GM19463 (cell line): ENCODE results near the gene OR4C13.
"Not testable (repeated sequence)": the region's sequence is repeated elsewhere in the genome, so short reads cannot be mapped to it uniquely, and the experiment has no call there.

ENCODE experiments used
- ATAC-seq: cut with Tn5 transposase; IDR thresholded peaks from one replicate; pipeline ENCODE4 v1.9.1; 2021; ENCODE audit warnings: mild to moderate bottlenecking, moderate library complexity; ENCODE audit not compliant: unreplicated experiment

Gene OR4C13

DNA sequence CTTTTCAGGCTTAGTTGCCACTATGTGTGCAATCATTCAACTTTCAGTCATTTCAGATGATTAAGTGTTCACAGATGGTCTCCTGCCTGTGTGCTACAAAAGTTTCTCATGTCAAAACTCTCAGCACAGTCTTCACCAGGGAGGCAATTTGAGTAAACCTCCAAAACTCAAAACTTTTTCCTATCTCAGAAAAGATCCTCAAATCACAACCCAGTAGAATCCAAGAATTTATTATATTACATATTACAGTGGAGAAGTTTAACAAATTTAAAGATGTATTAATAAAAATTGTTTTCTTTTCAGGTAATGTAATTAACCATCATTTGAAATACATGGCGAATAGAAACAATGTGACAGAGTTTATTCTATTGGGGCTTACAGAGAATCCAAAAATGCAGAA, at the start of gene OR4C13:
OR4C13 (plus strand) TSS at position 301 of the 400 bp plus-strand sequence; CDS start at position 333, 32 bp downstream.
- ATAC-seq = no peak

- ATAC-seq = not testable (repeated sequence)
These were observed 40.7 kb upstream of the OR4C13 start for GRCh38 chr11:49911516-49911915.

DNA sequence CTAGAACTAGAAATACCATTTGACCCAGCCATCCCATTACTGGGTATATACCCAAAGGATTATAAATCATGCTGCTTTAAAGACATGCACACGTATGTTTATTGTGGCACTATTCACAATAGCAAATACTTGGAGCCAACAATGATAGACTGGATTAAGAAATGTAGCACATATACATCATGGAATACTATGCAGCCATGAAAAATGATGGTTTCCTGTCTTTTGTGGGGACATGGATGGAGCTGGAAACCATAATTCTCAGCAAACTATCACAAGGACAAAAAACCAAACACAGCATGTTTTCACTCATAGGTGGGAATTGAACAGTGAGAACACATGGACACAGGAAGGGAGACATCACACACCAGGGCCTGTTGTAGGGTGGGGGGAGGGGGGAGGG, 3.5 kb upstream of the OR4C13 start:
- ATAC-seq = not testable (repeated sequence)

DNA sequence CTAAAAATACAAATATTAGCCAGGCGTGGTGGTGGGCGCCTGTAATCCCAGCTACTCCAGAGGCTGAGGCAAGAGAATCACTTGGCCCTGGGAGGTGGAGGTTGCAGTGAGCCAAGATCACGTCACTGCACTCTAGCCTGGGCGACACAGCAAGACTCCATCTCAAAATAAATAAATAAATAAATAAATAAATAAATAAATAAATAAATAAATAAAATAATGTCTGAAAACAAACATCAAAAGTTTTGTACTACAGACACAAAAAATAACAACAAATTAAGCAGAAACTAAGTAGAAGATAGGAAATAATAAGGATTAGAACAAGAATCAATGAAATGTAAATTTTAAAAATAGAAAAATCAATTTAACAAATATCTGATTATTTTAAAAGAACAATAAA, 21.2 kb downstream of the OR4C13 start:
- ATAC-seq = not testable (repeated sequence)

- ATAC-seq = not testable (repeated sequence)
These were observed 30.2 kb downstream of the OR4C13 start, which contains the start of gene OR4C12 for GRCh38 chr11:49982435-49982834. OR4C12 (minus strand) TSS chr11:49982535; CDS start chr11:49982501, 34 bp downstream.

DNA sequence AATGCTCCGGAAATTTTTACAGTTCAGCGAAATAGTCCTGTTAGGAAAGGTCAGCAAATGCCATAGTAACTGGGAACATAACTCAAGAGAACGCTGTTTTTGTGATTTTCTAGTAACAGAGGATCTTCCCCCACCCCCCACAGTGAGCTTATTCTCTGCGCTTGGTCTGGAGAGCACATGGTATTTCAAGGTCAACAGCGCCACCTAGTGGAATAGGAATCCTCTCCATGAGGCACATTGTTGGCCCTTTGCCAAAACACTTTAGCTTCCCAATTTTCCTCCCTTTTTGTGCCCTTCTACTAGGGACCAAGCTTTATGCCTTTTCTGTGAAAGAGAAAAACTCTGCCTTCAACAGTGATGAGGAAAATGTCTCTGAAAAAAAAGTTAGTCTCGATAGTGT, 43.4 kb downstream of the OR4C13 start:
- no peak for ATAC-seq
